ENCODE results near the gene OR9A2.

- TF ChIP-seq SP1 (IDR thresholded peaks at IDR 0.05) = no peak
- no peak for TF ChIP-seq RAD21 (IDR thresholded peaks at IDR 0.05)
- no peak for TF ChIP-seq CTCF (IDR thresholded peaks at IDR 0.05; ENCODE audit: low read depth, low read length, missing input control)
- TF ChIP-seq ATF3 (IDR thresholded peaks at IDR 0.05) = no peak
- no peak for TF ChIP-seq MAX (IDR thresholded peaks at IDR 0.05)
- TF ChIP-seq TAF1 (conservative IDR thresholded peaks at IDR 0.05) = no peak
- no peak for TF ChIP-seq FOXA1 (IDR thresholded peaks at IDR 0.05)
- TF ChIP-seq JUND (IDR thresholded peaks at IDR 0.05) = no peak
- no peak for TF ChIP-seq EGR1 (IDR thresholded peaks at IDR 0.05; ENCODE audit: low read depth in 2 of 2)
- TF ChIP-seq REST (IDR thresholded peaks at IDR 0.05) = no peak
- TF ChIP-seq HNF4G (IDR thresholded peaks at IDR 0.05) = no peak
Measured at GRCh38 chr7:143038635-143039034, 11.7 kb upstream of the OR9A2 start.

Measured in liver (tissue), 3 donors.